GM21786 (cell line): Measurements from ENCODE around the gene COL9A3.

Source experiments
- ATAC-seq: cut with Tn5 transposase; IDR thresholded peaks from one replicate; pipeline ENCODE4 v1.9.1; 2021; ENCODE audit not compliant: unreplicated experiment

COL9A3 gene

GRCh38 chr20:62778601-62779416 is 38.0 kb upstream of the COL9A3 start:
- no peak for ATAC-seq

DNA sequence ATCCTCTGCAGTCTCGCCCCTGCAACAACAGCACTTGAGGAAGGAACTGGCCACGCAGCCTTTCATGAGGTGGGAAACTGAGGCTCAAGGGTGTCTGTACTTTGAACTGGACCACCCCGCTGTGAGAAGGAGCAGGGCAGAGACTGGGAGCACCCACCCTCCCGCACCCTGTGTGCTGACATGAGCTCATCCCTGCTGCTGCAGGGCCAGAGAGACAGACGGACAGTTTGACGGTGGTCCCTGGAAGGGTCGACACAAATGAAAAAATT is 37.5 kb upstream of the COL9A3 start:
- ATAC-seq: no peak

GRCh38 chr20:62780204-62780603 is 36.6 kb upstream of the COL9A3 start:
- no peak for ATAC-seq

GRCh38 chr20:62780696-62781095 is 36.2 kb upstream of the COL9A3 start:
- ATAC-seq: no peak

- ATAC-seq: no peak
Measured at GRCh38 chr20:62782149-62782892, 34.5 kb upstream of the COL9A3 start.

GRCh38 chr20:62782893-62783278 is 34.0 kb upstream of the COL9A3 start:
- no peak for ATAC-seq

- no peak for ATAC-seq
Measured at GRCh38 chr20:62784497-62784896, 32.4 kb upstream of the COL9A3 start.

- no peak for ATAC-seq
Measured at GRCh38 chr20:62785393-62785792, 31.5 kb upstream of the COL9A3 start.

DNA sequence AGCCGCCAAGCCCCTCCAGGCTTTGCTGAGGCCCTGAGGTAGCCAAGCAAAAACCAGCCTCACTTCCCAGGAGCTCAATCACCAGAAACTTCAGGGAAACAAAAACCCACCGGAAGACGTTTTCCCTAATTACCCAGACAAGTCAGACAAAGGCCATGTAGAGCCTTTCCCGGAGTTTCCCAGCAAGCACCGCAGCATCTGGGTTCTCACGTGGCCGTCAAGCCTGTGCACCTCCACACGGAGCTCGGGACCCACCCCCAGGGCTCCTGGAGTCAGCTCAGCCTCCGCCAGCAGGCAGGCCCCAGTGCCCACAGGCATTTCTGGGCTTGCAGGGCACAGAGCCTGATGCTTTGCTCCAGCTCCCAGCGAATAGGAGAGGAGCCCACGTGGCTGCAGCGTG is 30.7 kb upstream of the COL9A3 start:
- no peak for ATAC-seq

DNA sequence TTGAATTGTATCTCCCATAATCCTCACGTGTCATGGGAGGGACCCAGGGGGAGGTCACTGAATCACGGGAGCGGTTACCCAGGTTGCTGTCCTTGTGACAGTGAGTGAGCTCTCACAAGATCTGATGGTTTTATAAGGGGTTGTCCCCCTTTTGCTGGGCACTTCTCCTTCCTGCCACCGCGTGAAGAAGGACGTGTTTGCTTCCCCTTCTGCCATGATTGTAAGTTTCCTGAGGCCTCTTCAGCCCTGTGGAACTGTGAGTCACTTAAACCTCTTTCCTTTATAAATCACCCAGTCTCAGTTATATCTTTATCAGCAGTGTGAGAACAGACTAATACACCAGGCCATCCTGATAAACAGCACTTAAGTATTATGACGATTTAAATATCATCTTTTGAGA is 29.5 kb upstream of the COL9A3 start:
- ATAC-seq: no peak

GRCh38 chr20:62787866-62788265 is 29.0 kb upstream of the COL9A3 start:
- ATAC-seq: no peak

DNA sequence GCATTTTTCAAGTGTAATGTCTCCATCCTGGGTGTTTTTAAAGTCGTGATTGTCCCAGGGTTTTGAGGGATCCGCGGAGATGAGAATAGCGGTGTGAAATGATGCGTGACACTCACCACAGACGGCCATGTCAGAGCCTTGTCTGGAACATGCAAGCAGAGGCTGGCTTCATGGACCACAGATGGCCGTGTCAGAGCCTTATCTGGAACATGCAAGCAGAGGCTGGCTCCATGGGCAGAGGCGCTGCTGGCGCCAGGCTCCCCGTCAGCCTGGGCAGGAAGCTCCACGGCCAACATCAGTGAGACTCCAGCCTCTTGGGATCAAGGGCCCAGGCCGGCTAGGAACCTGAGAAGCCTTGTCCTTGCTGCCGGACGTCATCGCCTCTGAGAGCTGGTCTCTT is 28.2 kb upstream of the COL9A3 start:
- no peak for ATAC-seq

GRCh38 chr20:62790075-62790474 is 26.8 kb upstream of the COL9A3 start:
- ATAC-seq: no peak

DNA sequence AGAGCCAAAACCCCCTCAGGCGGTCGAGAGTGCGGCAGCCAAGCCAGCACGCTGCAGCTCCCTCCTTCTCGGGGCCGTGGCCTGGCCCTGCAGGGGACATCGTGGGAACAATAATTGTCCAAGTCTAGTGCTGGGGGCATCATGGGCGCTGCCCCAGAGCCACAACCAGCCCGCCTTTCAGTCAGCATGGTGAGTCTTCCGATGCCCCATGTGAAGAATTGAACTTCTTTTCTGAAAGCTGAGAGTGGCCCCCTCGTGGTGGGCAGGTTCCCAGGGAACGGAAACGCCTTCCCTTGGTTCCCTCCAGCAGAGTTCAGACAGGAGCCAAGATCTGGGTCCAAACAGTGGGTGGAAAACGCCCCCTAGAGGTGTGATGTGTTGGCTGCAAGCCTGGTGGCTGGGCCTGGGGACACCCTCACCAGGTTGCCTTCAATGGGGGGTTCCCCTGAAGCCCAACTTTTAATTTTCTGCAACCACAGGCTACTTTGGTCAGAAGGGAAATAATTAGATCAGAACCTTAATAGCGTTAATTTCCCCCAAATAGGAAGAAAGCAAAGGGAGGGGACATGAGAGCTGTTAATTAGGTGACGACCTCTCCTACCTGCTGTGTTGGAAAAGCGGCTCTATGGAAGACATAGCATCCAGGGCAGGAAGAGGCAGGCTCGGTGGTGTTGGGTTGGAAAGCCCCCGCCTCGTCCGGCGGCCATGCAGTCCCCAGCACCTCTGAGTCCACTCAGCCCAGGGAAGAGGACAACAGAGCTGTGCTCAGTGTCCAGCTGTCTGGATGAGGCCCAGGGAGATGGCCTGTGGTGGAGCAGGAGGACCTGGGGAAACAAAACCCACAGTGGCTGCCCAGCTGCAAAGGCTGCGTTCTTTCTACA is 25.3 kb upstream of the COL9A3 start:
- no peak for ATAC-seq

GRCh38 chr20:62792182-62792939 is 24.5 kb upstream of the COL9A3 start:
- no peak for ATAC-seq

GRCh38 chr20:62792940-62793756 is 23.7 kb upstream of the COL9A3 start:
- no peak for ATAC-seq

DNA sequence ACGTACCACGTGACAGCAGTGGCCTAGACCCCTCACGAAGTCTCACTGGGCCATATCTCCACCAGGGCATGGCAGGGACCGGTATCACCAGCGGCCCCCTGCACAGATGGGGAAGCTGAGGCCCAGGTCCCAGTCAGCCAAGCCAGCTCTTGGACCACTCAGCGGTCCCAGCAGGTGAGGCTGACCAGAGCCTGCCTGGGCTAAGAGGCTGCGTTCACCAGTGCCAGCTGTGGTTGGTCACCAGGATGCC is 23.2 kb upstream of the COL9A3 start:
- no peak for ATAC-seq

GRCh38 chr20:62794007-62794724 is 22.7 kb upstream of the COL9A3 start:
- peak; percentile 63 for ATAC-seq

- no peak for ATAC-seq
Measured at GRCh38 chr20:62795023-62795761, 21.7 kb upstream of the COL9A3 start.
